ENCODE results near the gene ITGB3. TPM values are rescaled to one million over a fixed set of nuclear protein-coding genes. Genes with fewer than 3 reads are reported as not detected.

Gene ITGB3
- total and polyA plus RNA-seq, 10 of the 15 experiments (the other 5 are each of a cell fraction or from before 2014, with no cell fraction given): 0.69 to 22.8 (median 13.6) TPM

DNA sequence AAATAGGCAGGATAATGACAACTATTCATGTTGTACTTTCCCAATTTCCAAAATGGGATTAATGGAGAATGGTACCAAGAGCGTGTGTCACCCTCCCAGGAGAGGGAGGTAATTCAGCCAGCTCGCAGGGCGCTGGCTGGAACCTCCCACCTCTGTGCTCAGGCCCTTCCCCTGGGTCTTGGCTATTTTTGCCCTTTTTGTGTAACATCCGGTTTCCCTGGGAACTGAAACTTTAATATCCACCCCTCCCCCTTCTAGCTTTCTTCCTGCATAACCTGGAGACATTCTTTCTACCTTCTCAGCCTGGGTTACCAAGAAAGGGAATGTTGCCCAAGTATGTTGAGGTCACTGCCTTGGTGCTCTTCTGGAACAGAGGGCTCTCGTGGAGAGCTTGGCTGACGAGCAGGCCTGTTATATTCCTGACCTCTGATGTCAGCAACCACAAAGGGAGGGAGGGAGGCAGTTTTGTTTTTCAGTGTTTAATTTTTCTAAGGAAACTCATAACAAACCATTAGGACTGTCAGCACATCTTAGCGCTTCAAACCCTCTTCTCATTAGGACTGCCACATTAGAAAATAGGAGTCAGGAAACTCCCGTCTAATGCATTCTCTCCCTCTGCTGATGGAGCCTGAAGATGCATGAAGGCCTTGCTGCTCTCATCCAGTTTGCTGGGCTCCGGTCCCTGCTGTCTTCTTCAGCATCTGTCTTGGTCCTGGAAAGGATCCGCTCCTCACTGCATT is 25.6 kb downstream of the ITGB3 start (continued):
- TF ChIP-seq, protein P1, sequence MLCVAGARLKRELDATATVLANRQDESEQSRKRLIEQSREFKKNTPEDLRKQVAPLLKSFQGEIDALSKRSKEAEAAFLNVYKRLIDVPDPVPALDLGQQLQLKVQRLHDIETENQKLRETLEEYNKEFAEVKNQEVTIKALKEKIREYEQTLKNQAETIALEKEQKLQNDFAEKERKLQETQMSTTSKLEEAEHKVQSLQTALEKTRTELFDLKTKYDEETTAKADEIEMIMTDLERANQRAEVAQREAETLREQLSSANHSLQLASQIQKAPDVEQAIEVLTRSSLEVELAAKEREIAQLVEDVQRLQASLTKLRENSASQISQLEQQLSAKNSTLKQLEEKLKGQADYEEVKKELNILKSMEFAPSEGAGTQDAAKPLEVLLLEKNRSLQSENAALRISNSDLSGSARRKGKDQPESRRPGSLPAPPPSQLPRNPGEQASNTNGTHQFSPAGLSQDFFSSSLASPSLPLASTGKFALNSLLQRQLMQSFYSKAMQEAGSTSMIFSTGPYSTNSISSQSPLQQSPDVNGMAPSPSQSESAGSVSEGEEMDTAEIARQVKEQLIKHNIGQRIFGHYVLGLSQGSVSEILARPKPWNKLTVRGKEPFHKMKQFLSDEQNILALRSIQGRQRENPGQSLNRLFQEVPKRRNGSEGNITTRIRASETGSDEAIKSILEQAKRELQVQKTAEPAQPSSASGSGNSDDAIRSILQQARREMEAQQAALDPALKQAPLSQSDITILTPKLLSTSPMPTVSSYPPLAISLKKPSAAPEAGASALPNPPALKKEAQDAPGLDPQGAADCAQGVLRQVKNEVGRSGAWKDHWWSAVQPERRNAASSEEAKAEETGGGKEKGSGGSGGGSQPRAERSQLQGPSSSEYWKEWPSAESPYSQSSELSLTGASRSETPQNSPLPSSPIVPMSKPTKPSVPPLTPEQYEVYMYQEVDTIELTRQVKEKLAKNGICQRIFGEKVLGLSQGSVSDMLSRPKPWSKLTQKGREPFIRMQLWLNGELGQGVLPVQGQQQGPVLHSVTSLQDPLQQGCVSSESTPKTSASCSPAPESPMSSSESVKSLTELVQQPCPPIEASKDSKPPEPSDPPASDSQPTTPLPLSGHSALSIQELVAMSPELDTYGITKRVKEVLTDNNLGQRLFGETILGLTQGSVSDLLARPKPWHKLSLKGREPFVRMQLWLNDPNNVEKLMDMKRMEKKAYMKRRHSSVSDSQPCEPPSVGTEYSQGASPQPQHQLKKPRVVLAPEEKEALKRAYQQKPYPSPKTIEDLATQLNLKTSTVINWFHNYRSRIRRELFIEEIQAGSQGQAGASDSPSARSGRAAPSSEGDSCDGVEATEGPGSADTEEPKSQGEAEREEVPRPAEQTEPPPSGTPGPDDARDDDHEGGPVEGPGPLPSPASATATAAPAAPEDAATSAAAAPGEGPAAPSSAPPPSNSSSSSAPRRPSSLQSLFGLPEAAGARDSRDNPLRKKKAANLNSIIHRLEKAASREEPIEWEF (IDR thresholded peaks at IDR 0.05; ENCODE audit: insufficient replicate concordance, low read depth, low read length): peak; percentile 8
- TF ChIP-seq CBFB (IDR thresholded peaks at IDR 0.05; ENCODE audit: low read depth) (peak; percentile 48), PBX3 (IDR thresholded peaks at IDR 0.05; ENCODE audit: insufficient replicate concordance, low read depth, low read length) (no peak), CEBPB (IDR thresholded peaks at IDR 0.05; ENCODE audit: borderline replicate concordance in 1 of 2, low read depth in 2 of 2, low read length in 2 of 2) (no peak), TAF1 (IDR thresholded peaks at IDR 0.05; ENCODE audit: borderline replicate concordance, low read depth, low read length) (no peak), ZNF217 (IDR thresholded peaks at IDR 0.05) (no peak), NRF1 (conservative IDR thresholded peaks at IDR 0.05; ENCODE audit: low read depth, low read length) (no peak), HDAC2 (IDR thresholded peaks at IDR 0.05) (no peak), POLR2AphosphoS5 (IDR thresholded peaks at IDR 0.05; ENCODE audit: low read length) (peak; percentile 57; the same call in 1 of the 2 replicates), RUNX3 (IDR thresholded peaks at IDR 0.05; ENCODE audit: low read length) (peak; percentile 87), CREM (IDR thresholded peaks at IDR 0.05; ENCODE audit: low read depth) (peak; percentile 89), SRF (IDR thresholded peaks at IDR 0.05; ENCODE audit: low read depth in 2 of 2, low read length in 2 of 2) (peak; percentile 49 to 86; a peak in 3 of 4 replicates), CBX3 (IDR thresholded peaks at IDR 0.05; ENCODE audit: borderline replicate concordance, low read depth) (no peak), SMAD1 (IDR thresholded peaks at IDR 0.05; ENCODE audit: low read depth, partially characterized antibody) (peak; percentile 86), GATAD2B (conservative IDR thresholded peaks at IDR 0.05; ENCODE audit: low read depth) (peak; percentile 97), PAX8 (IDR thresholded peaks at IDR 0.05) (no peak), KAT2A (conservative IDR thresholded peaks at IDR 0.05; ENCODE audit: control insufficient read depth, low read depth, low read length) (no peak), JUND (IDR thresholded peaks at IDR 0.05; ENCODE audit: low read depth, low read length) (no peak)
- TF ChIP-seq, protein P2, sequence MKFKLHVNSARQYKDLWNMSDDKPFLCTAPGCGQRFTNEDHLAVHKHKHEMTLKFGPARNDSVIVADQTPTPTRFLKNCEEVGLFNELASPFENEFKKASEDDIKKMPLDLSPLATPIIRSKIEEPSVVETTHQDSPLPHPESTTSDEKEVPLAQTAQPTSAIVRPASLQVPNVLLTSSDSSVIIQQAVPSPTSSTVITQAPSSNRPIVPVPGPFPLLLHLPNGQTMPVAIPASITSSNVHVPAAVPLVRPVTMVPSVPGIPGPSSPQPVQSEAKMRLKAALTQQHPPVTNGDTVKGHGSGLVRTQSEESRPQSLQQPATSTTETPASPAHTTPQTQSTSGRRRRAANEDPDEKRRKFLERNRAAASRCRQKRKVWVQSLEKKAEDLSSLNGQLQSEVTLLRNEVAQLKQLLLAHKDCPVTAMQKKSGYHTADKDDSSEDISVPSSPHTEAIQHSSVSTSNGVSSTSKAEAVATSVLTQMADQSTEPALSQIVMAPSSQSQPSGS (IDR thresholded peaks at IDR 0.05; ENCODE audit: low read length): peak; percentile 98
- TF ChIP-seq, protein P3, sequence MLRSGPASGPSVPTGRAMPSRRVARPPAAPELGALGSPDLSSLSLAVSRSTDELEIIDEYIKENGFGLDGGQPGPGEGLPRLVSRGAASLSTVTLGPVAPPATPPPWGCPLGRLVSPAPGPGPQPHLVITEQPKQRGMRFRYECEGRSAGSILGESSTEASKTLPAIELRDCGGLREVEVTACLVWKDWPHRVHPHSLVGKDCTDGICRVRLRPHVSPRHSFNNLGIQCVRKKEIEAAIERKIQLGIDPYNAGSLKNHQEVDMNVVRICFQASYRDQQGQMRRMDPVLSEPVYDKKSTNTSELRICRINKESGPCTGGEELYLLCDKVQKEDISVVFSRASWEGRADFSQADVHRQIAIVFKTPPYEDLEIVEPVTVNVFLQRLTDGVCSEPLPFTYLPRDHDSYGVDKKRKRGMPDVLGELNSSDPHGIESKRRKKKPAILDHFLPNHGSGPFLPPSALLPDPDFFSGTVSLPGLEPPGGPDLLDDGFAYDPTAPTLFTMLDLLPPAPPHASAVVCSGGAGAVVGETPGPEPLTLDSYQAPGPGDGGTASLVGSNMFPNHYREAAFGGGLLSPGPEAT (IDR thresholded peaks at IDR 0.05; ENCODE audit: low read depth): peak; percentile 89
